GM04504 (cell line): ENCODE measurements around the gene OSBPL1A.

Experiments used
- DNase-seq: peaks from one replicate; pipeline ENCODE4 v3.0.0-alpha.2; 2012; ENCODE audit warnings: low read depth

Gene OSBPL1A

GRCh38 chr18:24219561-24220317, 177.9 kb downstream of the OSBPL1A start:
- DNase-seq, result no peak

GRCh38 chr18:24214913-24215312, 182.7 kb downstream of the OSBPL1A start:
- DNase-seq, result no peak

GRCh38 chr18:24214144-24214543, 183.5 kb downstream of the OSBPL1A start:
- no peak for DNase-seq

GRCh38 chr18:24212939-24213338, 184.7 kb downstream of the OSBPL1A start:
- peak; percentile 16 for DNase-seq

GRCh38 chr18:24209558-24209957, 188.1 kb downstream of the OSBPL1A start:
- no peak for DNase-seq

GRCh38 chr18:24208270-24209035, 189.2 kb downstream of the OSBPL1A start:
- DNase-seq, result no peak

- no peak for DNase-seq
These were observed 192.7 kb downstream of the OSBPL1A start for GRCh38 chr18:24204904-24205303.

GRCh38 chr18:24201699-24202687, 195.6 kb downstream of the OSBPL1A start:
- no peak for DNase-seq

GRCh38 chr18:24200494-24201290, 196.9 kb downstream of the OSBPL1A start:
- no peak for DNase-seq

GRCh38 chr18:24199372-24199962, 198.2 kb downstream of the OSBPL1A start:
- DNase-seq, result no peak

- DNase-seq, result no peak
These were observed 199.2 kb downstream of the OSBPL1A start for GRCh38 chr18:24198461-24198860.

GRCh38 chr18:24197412-24197811, 200.2 kb downstream of the OSBPL1A start:
- no peak for DNase-seq

GRCh38 chr18:24196764-24197163, 200.9 kb downstream of the OSBPL1A start:
- no peak for DNase-seq

GRCh38 chr18:24195296-24196053, 202.1 kb downstream of the OSBPL1A start:
- no peak for DNase-seq

GRCh38 chr18:24190590-24190989, 207.0 kb downstream of the OSBPL1A start:
- DNase-seq, result no peak

- no peak for DNase-seq
These were observed 207.8 kb downstream of the OSBPL1A start for GRCh38 chr18:24189664-24190346.

- no peak for DNase-seq
These were observed 208.6 kb downstream of the OSBPL1A start for GRCh38 chr18:24189007-24189528.

GRCh38 chr18:24188120-24188519, 209.5 kb downstream of the OSBPL1A start:
- DNase-seq, result no peak

GRCh38 chr18:24187689-24188088, 209.9 kb downstream of the OSBPL1A start:
- DNase-seq, result no peak
